Cortex of kidney (tissue), 1 donor: Measurements from ENCODE around the gene INSRR.

Experiments
- DNase-seq: peaks from one replicate; lab custom pipeline; 2025; lab: John Stamatoyannopoulos, UW

The INSRR gene

DNA sequence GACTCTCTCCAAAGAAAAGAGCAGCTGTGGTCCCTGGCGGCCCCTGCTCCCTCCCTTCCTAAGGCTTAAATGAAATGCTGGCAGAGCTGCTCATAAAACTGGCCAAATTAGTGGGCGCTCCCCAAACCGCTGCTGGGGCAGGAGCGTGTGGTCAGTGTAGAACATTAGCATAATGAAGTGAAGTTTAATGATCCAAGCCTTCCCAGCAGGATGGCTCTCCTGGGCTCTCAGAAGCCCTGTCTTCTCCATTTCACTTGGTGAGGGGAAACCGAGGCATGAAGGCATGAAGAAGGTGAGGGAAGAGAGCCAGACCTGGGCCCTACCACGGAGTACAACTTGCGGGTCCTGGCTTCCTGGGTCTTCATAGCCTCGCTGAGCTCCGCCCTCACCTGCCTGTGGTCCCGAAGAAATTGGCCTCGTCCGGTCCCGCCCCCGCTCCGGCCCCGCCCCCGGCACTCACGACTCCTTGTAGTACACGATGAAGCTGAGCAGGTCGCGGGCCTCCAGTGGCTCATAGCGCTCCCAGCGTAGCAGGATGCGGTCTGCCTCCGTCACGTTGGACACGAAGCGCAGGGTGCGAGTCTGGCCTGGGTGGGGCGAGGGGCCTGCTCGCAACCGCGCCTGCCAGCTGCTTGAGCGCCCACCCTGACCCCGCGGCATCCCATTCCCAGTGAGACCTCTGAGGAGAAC is 10.3 kb downstream of the INSRR start:
- no peak for DNase-seq

DNA sequence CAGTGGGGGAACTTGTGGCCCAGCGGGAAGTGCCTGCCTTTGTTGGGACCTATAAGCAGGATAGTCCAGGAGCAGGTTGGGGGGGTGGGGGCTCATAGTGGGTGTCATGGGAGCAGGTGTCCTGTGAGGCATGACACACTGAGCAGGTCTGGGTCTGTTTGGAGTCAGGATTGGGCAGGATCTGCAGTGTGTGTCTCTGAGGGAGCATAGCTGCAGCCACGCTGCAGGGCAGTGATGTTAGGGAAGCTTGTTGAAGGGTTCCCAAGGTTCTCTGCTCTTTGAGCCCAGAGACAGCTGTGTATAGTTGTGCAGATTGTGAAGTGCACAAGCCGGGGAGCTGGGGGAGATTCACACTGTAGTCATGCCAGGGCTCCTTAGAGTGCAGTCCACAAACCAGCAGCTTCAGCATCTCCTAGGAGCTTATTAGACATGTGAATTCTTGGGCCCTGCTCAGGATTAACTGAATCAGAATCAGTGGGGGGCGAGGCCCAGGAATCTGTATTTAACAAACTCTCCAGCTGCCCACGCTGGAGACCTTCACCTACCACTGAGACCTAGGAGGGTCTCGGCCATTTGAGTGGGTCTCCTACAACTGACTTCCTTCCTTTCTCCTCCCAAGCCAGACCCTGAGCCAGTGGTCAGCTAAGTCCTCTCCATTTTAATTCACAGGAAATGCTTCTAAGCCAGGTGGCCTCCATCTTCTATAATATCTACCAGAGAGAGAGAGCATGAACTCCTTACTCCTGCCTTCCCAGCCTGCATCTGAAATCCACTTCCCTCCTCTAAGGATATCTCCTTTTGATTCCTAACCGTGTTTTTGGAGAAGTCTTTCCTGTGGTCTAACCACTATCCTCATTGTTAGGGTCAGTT is 11.1 kb downstream of the INSRR start:
- no peak for DNase-seq

DNA sequence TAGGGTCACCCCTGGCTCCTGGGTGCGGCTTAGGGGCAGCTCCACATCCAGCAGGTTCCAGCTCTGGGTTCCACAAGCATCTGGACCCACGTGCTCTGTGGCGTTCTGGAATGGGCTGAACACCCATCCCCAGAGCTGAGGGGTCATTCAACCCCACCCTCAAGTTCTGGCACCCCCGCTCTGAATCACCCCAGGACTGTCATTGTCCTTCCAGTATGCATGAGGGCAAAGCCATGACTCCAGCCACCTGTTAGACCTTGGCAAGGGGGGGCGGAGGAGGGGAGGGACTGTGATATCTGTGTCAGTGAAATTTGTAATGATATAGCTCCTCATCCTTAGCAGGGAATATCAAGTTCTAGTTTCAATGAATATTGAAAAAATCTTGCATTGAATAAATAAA is 12.3 kb downstream of the INSRR start:
- DNase-seq, result no peak

DNA sequence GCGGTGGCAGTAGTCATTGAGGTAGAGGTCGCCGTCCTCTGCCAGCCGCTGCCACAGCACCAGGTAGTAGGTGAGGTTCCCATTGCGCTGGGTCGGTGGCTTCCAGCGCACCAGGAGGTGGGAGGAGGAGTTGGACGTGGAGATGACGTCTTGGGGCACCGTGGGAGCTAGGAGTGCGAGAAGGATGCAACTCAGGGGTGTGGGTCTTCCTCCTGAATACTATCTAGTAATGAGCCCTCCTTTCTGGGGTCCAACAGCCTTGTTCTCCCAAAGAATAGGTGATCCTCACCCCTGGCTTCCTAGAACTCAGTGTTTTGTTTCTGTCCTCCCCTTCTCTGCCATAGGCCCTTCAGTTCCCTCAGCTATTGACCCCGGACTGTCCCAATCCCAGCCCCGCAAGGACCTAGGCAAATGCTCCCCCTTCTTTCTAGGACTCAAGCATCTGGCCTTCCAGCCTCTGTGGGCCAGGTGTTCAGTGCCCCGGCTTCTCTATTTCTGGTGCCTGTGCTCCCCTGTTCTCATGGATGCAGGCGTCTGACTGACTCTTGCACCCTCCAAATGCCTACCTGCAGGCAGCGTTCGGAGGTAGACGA is 12.9 kb downstream of the INSRR start:
- no peak for DNase-seq

DNA sequence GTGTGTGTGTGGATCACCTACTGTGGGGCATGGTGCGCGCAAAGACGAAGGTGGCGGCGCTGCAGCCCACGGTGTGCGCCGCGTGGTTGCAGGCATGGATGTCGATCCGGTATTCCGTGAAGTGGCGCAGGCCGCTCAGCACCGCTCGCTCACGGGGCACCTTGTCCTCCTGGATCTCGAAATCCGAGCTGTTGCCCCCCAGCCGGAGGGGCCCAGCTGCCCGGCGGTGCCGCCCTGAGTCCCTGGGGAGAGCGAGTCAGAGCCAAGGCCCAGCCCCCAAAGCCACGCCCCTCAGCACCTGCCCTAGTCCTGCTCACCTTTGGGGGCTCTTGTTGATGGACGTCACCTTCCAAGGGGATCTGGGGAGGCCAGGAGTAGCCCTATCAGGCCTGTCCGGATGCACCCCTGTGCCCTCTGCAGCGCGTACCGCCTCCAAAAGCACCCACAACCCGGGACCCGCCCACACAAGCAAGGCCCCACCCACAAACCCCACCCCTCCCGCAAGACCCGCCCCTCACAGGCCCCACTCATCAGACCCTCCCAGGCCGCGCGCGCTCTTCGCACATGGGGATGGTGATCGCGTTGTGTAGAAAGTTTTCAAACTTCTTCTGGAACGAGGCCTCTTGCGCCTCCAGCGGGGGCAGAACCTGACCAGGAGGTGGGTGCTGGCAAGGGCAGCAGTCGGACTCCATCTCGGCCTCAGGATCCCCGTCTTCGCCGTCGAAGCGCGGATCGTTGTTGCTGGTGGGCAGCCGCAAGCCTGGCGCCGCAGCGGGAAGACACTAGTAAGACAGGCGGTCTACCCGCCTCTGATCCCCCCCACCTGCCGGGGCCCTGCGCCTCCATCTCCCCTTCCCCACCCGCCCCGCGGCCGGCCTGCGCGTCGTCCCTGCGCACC is 13.6 kb downstream of the INSRR start:
- no peak for DNase-seq

DNA sequence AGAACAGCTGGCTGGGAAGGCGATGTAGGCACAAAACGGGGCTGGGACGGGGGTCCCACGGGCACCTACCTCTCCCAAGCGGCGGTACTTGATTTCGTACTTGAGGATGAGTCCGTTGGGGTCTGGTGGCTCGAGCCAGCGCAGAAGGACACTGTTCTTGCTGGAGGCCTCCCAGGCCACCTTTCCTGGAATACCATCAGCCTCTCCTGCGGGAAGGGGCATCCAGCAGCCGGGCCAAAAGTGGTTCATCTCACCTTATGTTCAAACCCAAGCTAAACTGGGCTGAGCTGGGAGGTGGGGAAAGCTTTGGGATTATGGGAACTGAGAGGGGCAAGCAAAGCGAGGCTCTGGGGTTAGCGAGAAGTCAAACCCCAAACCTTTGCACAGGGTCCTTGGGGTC is 14.3 kb downstream of the INSRR start:
- no peak for DNase-seq

DNA sequence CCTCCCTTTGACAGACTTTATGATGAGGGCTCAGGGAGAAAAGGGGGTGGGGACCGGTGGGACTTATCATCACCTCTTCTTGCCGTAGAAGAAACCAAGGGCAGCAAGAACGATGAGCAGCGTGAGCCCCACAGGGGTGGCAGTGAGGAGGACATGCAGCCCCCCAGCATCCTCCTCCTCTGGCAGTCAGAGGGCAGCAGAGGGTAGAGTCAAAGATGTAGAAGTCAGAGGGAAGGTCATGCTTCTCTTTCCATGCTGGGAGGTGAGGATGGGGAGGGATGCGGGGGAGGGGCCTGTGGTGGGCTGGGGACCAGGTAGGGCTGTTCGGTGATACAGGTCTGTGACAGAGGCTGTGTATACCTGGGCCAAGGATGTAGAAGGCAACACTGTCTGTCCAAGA is 14.8 kb downstream of the INSRR start:
- no peak for DNase-seq

DNA sequence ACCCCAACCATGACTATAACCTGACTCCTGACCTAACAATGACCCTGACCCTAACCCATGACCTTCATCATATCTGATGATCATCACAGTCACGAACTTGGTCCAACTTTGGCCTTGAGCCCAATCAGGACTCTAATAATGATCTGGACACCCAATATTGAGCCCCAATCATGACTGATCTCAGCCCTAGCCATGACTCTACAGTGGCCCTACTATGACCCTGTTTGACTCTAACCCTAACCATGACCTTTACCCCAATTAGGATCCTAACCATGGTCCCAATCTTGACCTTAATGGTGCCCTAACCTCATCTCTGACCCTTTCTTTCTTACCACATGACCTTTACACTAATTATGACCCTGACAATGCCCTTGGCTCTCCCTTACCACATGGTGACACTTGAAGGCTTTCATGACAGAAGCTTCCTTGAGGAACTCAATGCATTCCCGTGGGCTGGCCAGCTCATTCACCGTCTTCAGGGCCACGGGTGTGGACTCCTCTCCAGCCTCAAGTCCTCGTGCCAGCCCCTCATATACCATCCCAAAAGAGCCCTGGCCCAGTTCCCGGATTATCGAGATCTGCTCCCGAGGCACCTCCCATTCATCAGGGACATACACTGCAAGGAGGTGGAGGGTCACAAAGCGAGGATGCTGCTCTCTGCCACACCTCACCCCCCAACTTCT is 16.2 kb downstream of the INSRR start:
- no peak for DNase-seq

DNA sequence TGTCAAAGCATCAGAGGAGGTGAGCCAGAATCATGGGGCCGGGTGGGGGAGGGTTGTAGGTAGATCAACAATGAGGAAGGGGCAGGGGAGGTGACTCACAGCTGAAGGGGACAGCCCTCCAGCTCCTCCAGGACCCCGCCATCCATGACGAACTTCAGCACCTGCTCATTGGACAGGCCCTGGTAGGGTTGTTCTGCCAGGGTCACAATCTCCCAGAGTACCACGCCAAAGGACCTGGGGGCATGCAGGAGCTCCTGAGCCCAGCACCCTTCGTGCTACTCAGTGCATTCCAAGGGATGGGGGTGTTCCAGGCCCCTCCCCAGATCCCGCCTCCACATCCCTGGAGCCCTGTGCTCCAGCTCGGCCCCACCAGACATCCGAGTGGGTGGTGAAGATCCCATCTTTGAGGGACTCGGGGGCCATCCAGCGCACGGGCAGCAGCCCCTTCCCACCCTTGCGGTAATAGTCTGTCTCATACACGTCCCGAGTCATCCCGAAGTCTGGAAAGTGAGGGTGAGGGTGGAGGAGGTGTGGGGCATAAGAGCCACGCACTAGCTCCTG is 17.5 kb downstream of the INSRR start:
- DNase-seq, result no peak

DNA sequence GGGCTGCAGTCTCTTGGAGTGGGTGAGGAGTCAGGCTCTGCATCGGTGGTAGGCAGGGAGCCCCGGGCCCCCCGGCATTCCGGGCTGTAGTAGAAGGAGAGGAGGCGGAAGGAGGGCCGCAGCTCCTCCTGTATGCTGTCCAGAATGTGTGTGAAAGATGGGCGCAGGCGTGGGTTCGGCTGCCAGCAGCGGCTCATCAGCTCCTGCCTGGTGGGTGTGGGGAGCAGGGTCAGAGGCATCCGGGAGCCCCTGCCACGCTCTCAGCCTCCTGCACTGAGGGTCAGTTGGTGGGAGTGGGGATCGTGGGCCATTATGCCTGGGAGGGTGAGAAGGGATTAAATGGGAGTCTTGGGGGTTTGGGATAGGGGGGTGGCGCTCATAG is 18.0 kb downstream of the INSRR start:
- DNase-seq, result no peak

DNA sequence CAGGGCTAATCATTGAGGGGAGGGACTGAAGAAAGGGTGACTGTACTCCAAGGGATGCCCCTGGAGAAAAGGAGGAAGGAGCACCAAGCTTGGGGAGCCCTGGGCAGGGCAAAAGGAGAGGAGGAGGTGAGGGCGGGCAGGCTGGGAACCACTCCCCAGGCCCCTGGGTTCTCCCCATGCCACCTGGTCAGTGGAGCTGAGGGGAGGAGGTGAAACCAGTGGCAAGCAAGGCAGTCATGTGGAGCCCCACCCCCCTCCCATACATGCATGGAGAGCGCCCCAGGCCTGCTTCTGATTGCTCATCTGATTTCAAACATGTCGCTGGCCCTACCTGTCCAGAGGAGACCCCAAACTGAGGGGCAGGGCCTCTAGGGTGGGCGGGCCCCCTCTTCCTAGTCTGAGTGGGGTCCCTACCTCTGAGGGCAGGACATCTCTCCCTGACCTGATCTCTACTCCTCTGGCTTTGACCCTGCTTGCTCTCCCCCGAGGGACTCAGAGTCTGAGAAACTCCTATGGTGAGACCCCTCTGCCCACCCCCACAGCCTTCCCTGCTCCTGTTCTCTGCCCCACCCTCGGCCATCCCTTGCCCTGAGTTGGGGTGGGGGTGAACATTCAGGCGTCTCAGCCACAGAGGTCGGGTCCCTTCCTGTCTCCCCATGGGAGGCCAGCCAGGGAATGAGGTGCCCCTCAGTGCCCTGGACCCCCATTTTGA is 18.6 kb downstream of the INSRR start:
- DNase-seq, result no peak

DNA sequence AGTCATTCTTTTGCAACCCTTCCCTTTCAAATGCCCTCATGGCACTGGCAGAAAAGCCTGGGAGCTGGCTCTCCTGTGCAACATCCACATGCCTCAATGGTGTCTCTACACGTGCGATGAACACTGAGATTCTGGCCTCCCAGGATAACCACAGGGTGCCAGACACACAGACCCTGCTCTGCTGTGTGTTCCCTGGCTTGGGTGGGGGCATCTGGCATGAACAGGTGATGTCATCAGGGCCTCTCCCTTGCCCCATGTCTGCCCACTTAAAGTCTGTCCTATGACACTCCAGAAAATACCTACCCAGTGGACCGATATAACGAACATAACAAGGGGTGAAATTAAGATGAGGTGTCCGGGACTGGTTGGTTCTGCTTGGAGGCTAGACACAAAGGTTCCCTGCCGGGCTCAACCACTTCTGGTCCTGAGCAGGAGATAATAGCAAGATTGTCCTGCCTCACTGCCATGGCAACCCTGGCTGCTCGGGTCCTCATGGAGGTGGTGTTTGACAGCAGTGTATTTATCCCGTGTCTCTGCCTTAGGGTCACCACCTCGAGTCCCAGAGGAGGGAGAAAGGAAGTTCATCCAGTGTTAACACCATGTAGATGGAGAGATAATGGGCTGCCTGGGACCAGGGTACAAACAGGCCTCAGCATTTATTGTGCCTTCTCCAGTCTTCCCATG is 19.3 kb downstream of the INSRR start:
- DNase-seq, result no peak

DNA sequence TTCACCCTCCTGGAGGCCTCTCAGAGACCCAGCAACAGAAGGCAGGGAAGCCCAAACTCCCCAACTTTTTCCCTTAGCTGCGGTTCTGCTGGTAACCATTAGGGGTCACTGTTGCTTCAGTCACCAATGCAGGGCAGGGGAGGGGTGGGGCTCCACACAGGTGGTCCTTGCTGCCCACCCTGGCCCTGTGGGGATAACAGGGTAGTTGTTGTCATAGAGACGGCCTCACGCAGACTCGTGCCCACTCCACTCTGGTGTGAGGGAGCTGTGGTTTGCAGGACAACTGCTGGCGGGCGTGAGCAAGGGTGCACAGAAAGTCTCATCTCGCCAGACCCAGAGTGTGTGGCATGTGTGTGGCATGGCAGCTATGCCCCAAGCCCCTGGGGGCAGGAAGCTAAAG is 19.9 kb downstream of the INSRR start:
- no peak for DNase-seq

DNA sequence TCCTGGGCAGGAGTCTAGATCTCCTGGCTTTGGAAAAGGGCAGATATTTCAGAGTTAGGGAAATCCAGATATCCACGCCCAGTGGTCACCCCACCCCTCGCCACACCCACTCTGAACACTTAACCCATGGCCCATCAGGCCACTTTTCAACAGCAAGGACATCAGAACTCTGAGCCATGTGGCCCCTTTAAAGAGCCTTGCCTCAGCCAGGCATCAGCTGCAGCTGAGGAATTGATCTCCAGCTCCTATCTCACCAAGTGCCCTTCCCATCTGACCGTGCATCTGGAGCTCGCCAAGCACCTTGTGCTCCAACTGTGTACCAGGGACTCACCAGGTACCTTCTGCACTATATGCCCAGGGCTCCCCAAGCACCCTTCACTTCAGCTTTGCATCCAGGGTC is 22.0 kb downstream of the INSRR start:
- DNase-seq, result no peak

DNA sequence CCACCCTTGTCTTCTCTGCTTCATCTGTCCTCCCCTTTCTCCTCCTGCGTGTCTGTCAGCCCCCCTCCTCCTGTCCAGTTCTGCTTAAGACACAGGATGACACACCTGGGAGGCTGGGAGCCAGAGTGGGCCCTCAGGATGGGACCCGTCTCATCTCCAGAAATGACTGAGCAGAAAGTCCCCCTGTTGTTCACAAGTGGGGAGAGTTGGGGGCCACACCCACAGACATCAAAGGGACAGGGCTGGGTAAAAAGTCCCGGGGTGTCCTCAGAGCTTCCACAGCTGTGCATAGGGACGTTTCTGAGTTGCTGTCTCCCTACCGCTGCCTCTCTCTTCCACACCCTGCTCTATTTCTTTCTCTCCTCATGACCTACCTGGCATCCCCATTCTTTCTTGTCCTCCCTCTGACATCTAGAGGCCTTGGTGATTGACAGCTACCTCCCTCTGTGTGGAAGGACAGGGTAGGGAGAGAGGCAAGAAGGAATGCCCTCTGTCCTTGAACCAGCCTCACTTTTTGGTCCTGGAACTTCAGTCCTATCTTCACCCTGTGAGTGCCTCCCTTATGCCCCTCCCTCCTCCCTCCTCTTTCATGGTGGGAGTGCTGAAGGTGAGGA is 22.8 kb downstream of the INSRR start:
- DNase-seq, result no peak

DNA sequence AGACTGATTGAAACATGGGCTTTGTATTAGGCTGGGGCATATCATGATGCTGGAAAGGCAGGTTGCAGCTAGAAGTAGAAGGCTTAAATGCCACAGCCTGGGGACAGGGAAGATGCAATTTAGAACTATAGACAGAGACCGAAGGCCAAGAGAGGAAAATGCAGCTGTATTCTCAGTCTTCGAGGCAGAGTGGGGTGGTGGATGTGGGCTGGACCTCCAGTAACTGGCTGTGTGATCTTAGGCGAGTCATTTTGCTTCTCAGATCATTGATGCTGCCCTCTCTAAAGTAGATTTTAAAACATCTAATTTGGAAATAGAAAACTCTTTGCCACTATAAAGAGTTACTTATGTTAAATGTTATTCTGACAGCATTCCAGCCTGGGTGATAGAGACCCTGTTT is 24.6 kb downstream of the INSRR start:
- DNase-seq, result no peak

DNA sequence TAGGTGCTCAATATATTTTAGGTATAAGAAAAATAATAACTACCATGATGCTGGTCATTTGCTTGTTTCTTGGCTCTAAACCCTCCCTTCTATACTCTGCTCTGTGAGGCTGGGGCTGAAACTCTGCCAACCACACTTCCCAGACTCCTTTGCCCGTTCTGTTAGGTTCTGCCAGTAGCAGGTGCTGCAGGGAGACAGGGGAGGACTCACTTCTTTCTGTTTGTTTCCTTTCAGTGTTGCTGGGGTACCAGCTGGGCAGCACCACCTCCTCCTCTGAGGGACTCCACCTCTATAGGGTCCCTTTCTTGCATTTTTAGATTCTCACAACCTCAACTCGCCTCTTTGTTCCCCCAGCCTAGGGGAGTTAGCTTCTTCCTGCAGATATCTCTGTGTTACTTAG is 25.3 kb downstream of the INSRR start:
- DNase-seq, result no peak

DNA sequence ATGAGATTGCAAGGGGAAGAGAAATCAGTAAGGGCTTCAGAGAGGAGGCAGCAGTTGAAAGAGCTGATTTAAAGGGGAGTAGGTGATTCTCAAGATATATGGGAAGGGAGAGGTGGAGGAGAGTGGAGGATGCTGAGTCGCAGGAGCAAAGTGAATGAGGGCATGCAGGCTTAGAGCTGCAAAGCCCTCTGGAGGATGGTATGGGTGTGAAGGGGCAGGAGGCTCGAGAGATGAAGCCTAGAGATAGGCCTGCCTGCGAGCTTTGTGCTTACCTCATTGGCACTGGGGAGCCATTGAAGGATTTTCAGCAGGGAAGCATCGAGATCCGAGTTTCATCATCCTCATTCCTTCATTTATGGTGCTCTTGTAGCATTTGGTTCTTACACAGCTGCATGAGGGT is 26.5 kb downstream of the INSRR start:
- no peak for DNase-seq

DNA sequence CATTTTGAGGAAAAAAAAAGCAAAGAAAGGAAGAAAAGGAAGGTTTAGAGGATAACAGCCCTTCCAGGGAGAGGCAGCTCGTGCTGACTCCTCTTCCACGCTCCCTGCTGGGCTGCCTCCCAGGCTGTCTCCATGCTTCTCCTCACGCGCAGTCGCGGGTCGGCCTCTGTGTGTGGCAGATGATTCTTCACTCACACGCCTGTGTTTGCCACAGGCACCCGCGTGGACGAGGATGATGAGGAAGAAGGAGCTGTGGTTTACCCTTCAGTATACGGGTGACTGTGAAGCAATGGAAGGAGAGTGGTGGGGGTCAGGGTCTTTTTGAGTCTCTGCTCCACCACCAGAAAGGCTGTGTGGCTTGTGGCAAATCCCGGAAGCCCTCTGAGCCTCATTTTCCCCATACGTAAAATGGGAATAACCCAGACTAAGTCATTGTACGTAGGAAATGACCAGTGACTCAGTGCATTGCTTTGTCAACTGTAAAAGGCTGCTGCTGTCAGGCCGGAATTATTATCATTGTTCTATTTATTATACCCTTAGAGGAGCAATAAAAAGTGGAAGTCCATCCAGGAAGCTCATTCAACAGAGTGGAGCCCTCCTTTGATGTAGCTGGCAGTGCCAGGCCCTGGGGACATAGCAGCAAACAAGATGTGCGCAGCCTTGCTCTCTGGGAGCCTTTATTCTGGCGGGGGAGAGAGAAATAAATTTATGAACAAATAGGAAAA is 30.4 kb downstream of the INSRR start:
- no peak for DNase-seq
